Rectal smooth muscle tissue (tissue), 1 donor: ENCODE measurements around the gene UST.

Experiments
- H3K27ac ChIP-seq: one replicate; pipeline ENCODE4 v1.7.0; 2013; ENCODE audit warnings: low read depth, low read length, inconsistent platforms
- H3K27me3 ChIP-seq: one replicate; pipeline ENCODE4 v1.7.0; 2013; ENCODE audit warnings: low read length; ENCODE audit not compliant: control insufficient read depth, insufficient read depth
- H3K36me3 ChIP-seq: one replicate; pipeline ENCODE4 v1.7.0; 2013; ENCODE audit warnings: low read length; ENCODE audit not compliant: control insufficient read depth, insufficient read depth
- H3K4me1 ChIP-seq: one replicate; pipeline ENCODE4 v1.7.0; 2013; ENCODE audit warnings: low read length; ENCODE audit not compliant: control insufficient read depth, insufficient read depth
- H3K4me3 ChIP-seq: one replicate; pipeline ENCODE4 v1.7.0; 2013; ENCODE audit warnings: low read length
- H3K9ac ChIP-seq: one replicate; pipeline ENCODE4 v1.7.0; 2013; ENCODE audit warnings: low read length

The UST gene

DNA sequence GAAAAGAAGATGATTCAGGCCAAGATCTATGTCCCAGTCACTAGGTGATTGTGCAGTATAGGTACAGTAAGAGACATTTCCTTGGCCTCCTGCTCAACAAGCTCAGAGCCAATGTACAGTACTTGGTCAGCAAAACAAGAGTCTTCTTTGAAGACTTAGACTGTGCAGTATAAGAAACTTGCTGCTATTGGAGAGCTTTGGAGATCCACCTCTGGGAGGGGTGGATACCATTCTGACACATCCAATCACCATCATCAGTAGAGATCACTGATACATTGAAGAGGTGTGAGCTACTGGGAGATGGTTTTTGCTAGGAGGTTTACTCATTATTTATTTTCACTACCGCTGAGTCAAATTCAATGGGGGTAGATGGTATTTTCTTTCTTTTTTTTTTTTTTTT, 77.5 kb downstream of the UST start:
- no peak overlapping the region for H3K9ac ChIP-seq
- no peak overlapping the region for H3K27ac ChIP-seq
- no peaks in the 10 kb centered on the region for H3K36me3 ChIP-seq
- H3K27me3 ChIP-seq = no peaks in the 10 kb centered on the region
- H3K4me1 ChIP-seq = no peaks in the 10 kb centered on the region
- H3K4me3 ChIP-seq = no peak overlapping the region

DNA sequence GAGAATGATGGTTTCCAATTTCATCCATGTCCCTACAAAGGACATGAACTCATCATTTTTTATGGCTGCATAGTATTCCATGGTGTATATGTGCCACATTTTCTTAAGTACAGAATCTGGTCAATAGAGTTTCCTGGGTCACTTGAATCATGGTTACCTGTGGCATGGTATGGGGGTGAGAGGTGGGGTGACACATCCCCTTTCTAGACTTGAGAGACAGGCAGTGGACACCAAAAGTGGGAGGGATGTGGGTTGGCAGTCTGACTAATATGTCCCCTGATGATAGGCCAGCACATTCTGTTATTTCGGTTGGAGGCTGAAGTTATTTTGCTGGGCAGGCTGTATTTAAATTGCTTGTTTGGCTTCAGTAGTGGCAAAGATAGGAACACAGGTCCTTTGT, 78.1 kb downstream of the UST start:
- no peak overlapping the region for H3K27ac ChIP-seq
- H3K36me3 ChIP-seq = no peaks in the 10 kb centered on the region

DNA sequence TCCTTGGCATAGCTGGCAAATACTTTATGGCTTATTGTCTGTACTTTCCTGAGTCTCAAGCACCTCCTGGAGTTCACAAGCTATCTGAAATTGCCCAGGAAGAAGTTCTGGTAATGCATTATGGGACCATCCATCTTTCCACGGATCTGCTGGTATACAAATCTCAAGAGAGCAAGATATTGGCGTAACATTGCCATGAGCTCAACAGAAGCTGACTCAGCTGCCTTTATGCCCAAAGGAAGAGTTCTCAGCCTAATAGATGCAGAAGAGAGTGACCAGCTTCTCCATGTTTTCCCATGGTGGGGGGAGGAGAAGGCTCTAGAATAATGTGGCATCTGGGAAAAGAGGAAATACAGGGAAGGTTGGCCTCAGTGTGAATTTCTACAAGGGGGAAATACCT, 78.7 kb downstream of the UST start:
- no peaks in the 10 kb centered on the region for H3K36me3 ChIP-seq

More for the DNA sequence above, 78.1 kb downstream of the UST start:
- Histone ChIP-seq H3K4me1 (no peaks in the 10 kb centered on the region), H3K9ac (no peak overlapping the region), H3K4me3 (no peak overlapping the region), H3K27me3 (no peaks in the 10 kb centered on the region)

DNA sequence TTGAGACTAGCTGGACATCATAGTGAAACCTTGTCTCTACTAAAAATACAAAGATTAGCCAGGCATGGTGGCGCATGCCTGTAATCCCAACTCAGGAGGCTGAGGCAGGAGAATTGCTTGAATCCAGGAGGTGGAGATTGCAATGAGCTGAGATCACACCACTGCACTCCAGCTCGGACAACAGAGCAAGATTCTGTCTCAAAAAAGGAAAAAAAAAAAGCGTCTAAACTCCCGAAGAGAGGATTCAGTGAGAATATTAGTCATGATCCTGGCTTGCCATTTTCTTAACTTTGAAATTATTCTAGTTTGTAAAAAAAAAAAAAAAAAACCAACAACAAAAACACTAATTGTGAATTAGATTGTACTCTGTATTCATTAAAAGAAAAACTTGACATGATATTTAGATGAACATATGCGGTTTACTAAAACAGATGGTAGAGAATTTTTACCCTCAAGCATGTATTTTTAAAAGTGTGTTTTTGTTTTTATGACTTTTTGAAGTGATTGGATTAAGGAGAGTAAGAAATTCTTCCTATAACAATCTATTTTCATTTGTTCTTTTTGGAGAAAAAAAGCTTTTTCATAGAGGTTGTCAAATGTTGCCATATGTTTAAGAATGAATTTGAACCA, 80.7 kb downstream of the UST start:
- Histone ChIP-seq H3K4me3 (no peak overlapping the region), H3K27me3 (no peaks in the 10 kb centered on the region), H3K36me3 (no peaks in the 10 kb centered on the region), H3K4me1 (no peaks in the 10 kb centered on the region), H3K9ac (no peak overlapping the region), H3K27ac (no peak overlapping the region)

More for the DNA sequence above, 78.7 kb downstream of the UST start:
- Histone ChIP-seq H3K4me3 (no peak overlapping the region), H3K9ac (no peak overlapping the region), H3K27me3 (no peaks in the 10 kb centered on the region), H3K27ac (no peak overlapping the region), H3K4me1 (no peaks in the 10 kb centered on the region)

DNA sequence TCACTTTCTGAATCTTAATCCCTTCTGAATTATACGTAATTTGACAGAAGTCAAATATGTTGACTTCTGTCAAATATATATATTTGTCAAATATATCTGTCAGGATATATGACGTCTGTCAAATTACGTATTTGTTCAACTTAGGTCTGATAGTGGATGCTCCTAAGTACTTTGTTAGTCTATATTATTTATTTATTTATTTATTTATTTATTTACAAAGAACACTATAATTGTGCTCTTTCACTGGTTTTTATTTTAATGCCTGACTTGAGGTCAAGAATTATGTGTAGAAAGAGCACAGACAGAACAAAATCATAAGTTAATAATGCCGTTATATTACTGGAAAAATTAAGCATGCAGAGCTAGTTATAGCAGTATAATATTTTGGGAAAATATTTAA, 81.2 kb downstream of the UST start:
- no peak overlapping the region for H3K27ac ChIP-seq
- no peak overlapping the region for H3K9ac ChIP-seq

DNA sequence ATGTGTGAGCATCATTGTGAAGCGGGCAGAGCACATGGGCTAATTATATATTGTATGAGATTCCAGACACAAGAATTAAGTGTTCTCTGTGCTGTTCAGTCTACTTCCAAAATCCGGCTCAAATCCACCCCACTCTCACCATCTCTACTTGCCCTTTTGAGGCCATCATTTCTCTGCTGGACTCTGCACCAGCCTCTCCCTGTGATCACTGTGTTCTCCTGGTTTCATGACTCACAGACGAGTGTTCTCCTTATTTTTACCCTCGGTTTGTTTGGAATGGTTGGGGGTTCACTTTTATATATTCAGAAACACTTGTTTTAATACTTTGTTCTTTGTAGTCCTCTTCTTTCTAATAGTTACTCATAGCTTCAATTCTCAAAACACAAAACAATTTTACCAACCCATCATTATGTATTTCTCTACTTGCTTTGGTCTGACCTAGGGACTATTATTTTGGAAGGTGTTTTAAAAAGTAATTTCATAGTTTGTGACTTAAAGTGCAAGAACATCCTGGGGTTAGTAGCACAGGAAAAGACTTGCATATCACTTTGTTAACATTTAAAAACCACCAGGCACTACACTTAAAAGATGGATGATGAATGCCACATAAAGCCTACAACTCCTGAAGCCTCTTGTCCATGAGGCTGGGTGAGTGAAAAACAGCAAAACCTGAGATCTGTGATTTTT, 82.7 kb downstream of the UST start:
- H3K9ac ChIP-seq = no peak overlapping the region
- H3K36me3 ChIP-seq = no peaks in the 10 kb centered on the region
- no peak overlapping the region for H3K27ac ChIP-seq
- no peaks in the 10 kb centered on the region for H3K4me1 ChIP-seq
- H3K4me3 ChIP-seq = no peak overlapping the region
- H3K27me3 ChIP-seq = no peaks in the 10 kb centered on the region

More for the DNA sequence above, 81.2 kb downstream of the UST start:
- no peaks in the 10 kb centered on the region for H3K36me3 ChIP-seq
- no peaks in the 10 kb centered on the region for H3K4me1 ChIP-seq
- no peak overlapping the region for H3K4me3 ChIP-seq
- H3K27me3 ChIP-seq = no peaks in the 10 kb centered on the region

DNA sequence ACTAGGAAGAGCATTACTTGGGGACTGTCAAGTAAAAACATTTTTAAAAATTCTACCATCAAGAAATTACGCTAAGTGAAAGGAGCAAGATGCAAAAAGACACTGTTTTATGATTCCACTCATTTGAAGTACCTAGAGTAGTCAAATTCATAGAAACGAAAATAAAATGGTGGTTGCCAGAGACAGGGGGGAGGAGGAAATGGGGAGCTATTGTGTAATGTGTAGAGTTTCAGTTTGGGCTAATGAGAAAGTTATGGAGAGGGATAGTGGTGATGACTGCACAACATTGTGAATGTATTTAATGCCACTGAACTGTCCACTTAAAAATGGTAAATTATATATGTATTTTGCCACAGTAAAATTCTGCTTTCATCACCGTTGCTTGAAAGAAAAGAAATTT, 83.8 kb downstream of the UST start:
- H3K4me3 ChIP-seq = no peak overlapping the region
- no peak overlapping the region for H3K9ac ChIP-seq
- H3K27ac ChIP-seq = no peak overlapping the region
- H3K4me1 ChIP-seq = no peaks in the 10 kb centered on the region
- no peaks in the 10 kb centered on the region for H3K27me3 ChIP-seq
- H3K36me3 ChIP-seq = no peaks in the 10 kb centered on the region

DNA sequence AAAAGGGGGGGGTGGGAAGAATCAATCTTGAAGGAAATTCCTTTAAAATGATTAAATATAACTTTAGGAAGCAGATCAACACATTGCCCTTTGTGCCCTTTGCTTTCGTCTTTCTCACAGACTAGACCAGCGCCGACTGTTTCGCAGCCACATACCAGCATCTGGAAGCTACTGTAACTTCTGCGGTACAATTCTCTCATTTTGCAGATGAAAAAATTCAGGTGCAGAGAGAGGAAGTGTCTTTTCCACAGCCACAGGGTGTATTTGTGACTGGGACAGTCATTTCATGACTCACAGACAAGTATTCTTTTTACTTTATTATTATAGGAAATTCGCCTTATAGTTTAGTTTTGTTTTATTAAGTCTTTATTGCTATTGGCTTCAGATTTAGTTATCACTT, 84.2 kb downstream of the UST start:
- Histone ChIP-seq H3K27me3 (no peaks in the 10 kb centered on the region), H3K36me3 (no peaks in the 10 kb centered on the region), H3K4me3 (no peak overlapping the region), H3K4me1 (no peaks in the 10 kb centered on the region), H3K27ac (no peak overlapping the region), H3K9ac (no peak overlapping the region)

DNA sequence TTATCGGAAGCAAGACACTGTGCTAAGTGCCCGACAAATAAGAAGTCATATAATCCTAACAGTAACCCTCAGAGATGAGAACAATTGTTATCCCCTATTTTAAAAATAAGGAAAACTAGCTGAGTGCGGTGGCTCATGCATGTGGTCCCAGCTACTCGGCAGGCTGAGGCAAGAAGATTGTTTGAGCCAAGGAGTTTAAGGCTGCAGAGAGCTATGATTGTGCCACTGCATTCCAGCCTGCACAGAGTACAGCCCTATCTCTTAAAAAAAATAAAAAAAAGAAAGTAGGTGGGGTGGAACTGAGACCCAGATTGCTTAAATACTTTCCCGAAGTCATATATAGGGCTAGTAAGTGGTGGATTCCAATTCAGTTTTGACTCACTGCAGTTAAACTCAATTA, 84.7 kb downstream of the UST start:
- no peak overlapping the region for H3K27ac ChIP-seq
- no peaks in the 10 kb centered on the region for H3K36me3 ChIP-seq
- no peak overlapping the region for H3K4me3 ChIP-seq
- no peak overlapping the region for H3K9ac ChIP-seq
- no peaks in the 10 kb centered on the region for H3K27me3 ChIP-seq
- no peaks in the 10 kb centered on the region for H3K4me1 ChIP-seq

DNA sequence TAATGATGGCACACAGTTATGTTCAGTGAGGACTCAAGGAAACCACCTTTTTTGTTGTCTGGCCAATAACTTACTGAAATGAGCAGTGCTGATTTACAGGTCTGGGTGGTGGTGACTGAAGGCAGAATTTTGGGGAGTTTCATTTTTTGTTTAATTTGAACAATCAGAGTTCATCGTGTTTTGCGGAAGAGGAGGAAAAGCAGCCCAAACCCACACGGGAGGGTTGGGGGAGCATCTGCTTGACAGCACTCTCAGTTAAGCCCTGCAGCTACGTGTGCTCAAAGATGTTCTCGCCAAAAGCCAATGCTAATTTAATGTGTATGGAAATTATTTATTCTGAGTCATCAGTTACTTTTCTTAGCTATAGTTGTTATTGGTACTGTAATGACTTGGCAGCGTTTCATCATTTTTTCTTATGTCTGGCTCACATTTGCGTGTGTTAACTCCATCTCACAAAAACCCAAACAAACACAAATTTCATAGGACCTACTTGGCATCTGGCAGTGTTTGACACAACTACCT, 89.2 kb downstream of the UST start:
- H3K9ac ChIP-seq = no peak overlapping the region
- H3K27me3 ChIP-seq = no peaks in the 10 kb centered on the region
- no peaks in the 10 kb centered on the region for H3K4me1 ChIP-seq
- H3K36me3 ChIP-seq = no peaks in the 10 kb centered on the region
- no peak overlapping the region for H3K4me3 ChIP-seq
- no peak overlapping the region for H3K27ac ChIP-seq

DNA sequence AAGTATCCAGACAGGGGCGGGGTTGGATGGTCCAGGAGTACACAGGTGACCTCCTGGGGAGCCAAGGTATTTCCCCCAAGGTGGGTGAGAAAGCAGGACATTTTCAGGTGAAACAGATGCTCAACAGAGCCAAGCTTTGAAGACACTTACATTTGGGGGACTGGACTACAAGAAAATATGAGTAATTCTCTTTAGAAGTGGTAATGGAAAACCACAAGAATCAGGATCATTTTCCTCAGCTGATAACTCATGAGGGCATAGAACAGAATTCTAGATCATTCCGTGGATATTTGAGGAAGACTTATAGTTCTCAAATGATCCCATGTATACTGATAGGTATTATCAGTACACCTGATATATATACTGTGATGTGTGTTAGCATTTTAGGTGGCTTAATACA, 89.9 kb downstream of the UST start:
- H3K9ac ChIP-seq = no peak overlapping the region

DNA sequence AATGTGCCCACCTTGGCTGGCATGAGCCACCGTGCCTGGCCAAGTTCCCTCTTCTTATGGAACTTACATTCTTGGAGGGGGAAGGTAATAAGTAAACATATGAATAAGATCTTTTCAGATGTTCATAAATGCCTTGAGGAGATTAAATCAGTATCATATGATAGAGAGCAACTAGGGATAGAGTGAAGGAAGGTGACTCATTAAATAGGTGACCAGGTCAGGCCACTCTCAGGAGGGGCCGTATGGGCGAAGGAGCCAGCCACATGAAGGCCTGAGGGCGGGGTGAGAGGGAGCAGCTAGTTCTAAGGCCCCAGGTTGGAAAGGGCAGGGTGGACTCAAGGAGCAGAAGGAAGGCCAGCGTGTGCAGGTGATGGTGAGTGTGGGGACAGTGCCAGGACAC, 91.1 kb downstream of the UST start:
- no peaks in the 10 kb centered on the region for H3K27me3 ChIP-seq

More for the DNA sequence above, 89.9 kb downstream of the UST start:
- Histone ChIP-seq H3K4me3 (no peak overlapping the region), H3K27ac (no peak overlapping the region), H3K36me3 (no peaks in the 10 kb centered on the region), H3K4me1 (no peaks in the 10 kb centered on the region), H3K27me3 (no peaks in the 10 kb centered on the region)

DNA sequence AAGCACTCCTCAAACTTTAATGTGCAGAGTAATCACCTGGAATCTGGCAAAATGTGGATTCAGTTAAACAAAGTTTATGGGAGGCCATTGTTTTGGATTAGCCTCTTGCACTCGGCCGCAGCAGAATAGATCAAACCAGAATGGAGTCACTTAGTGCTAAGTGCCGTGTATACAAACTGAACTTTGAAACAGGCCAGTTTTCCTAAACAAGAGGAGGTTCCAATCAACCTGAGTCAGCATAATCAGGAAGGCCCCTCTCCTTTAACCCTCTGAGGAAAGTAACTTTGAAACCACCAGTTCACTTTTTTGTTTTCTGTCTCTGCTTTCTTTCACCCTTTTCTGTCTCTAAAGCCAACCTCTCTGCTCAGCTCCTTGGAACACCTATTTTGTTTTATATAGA, 92.2 kb downstream of the UST start:
- Histone ChIP-seq H3K4me1 (no peaks in the 10 kb centered on the region), H3K9ac (no peak overlapping the region), H3K36me3 (no peaks in the 10 kb centered on the region), H3K4me3 (no peak overlapping the region), H3K27ac (no peak overlapping the region), H3K27me3 (no peaks in the 10 kb centered on the region)

More for the DNA sequence above, 91.1 kb downstream of the UST start:
- Histone ChIP-seq H3K27ac (no peak overlapping the region), H3K4me1 (no peaks in the 10 kb centered on the region), H3K36me3 (no peaks in the 10 kb centered on the region), H3K9ac (no peak overlapping the region), H3K4me3 (no peak overlapping the region)
